Mesendoderm (in vitro differentiated cells): ENCODE results near the gene TMCO4.

Experiments used
- DNase-seq: peaks from one replicate; pipeline ENCODE4 v3.0.0; 2013
- H2AK5ac ChIP-seq: 2 replicates; pipeline ENCODE4 v1.6.1; 2013; ENCODE audit warnings: low read length, inconsistent platforms
- H2BK120ac ChIP-seq: 2 replicates; pipeline ENCODE4 v1.6.1; 2013; ENCODE audit warnings: low read depth, mild to moderate bottlenecking, low read length, moderate library complexity, mixed read lengths
- H2BK15ac ChIP-seq: replicated peaks from 2 replicates; pipeline ENCODE4 v1.6.1; 2013; ENCODE audit warnings: low read depth, mild to moderate bottlenecking, moderate library complexity
- H2BK5ac ChIP-seq: 2 replicates; pipeline ENCODE4 v1.6.1; 2013; ENCODE audit warnings: low read length, inconsistent platforms
- H3K18ac ChIP-seq: 2 replicates; pipeline ENCODE4 v1.6.1; 2013; ENCODE audit warnings: mild to moderate bottlenecking, low read length, mixed read lengths
- H3K23ac ChIP-seq: one replicate; pipeline ENCODE4 v1.6.1; 2013; ENCODE audit warnings: low read length
- H3K27ac ChIP-seq: 2 replicates; pipeline ENCODE4 v1.5.1; 2013; ENCODE audit warnings: low read depth, mild to moderate bottlenecking, inconsistent platforms, low read length, moderate library complexity
- H3K27me3 ChIP-seq: 2 replicates; pipeline ENCODE4 v1.6.1; 2013; ENCODE audit warnings: low read length, control low read depth, mild to moderate bottlenecking, inconsistent platforms; ENCODE audit not compliant: insufficient read depth, poor library complexity
- H3K36me3 ChIP-seq: 2 replicates; pipeline ENCODE4 v1.6.1; 2013; ENCODE audit warnings: low read length, inconsistent platforms; ENCODE audit not compliant: control insufficient read depth, insufficient read depth
- H3K4ac ChIP-seq: one replicate; pipeline ENCODE4 v1.6.1; 2013; ENCODE audit warnings: low read depth, mild to moderate bottlenecking, low read length, moderate library complexity
- H3K4me1 ChIP-seq: 2 replicates; pipeline ENCODE4 v1.6.1; 2013; ENCODE audit warnings: low read depth, low read length, inconsistent platforms; ENCODE audit not compliant: control insufficient read depth
- H3K4me2 ChIP-seq: 2 replicates; pipeline ENCODE4 v1.6.1; 2013; ENCODE audit warnings: low read length
- H3K4me3 ChIP-seq: 2 replicates; pipeline ENCODE4 v1.5.1; 2013; ENCODE audit warnings: mild to moderate bottlenecking, low read length
- H3K56ac ChIP-seq: one replicate; pipeline ENCODE4 v1.6.1; 2013; ENCODE audit warnings: low read length
- H3K79me1 ChIP-seq: 2 replicates; pipeline ENCODE4 v1.6.1; 2013; ENCODE audit warnings: low read length, inconsistent platforms
- H3K79me2 ChIP-seq: 2 replicates; pipeline ENCODE4 v1.6.1; 2013; ENCODE audit warnings: mild to moderate bottlenecking, low read length; ENCODE audit not compliant: control insufficient read depth, insufficient read depth
- H3K9ac ChIP-seq: 2 replicates; pipeline ENCODE4 v1.6.1; 2013; ENCODE audit warnings: low read length, inconsistent platforms
- H4K5ac ChIP-seq: one replicate; pipeline ENCODE4 v1.6.1; 2013; ENCODE audit warnings: low read length
- H4K8ac ChIP-seq: one replicate; pipeline ENCODE4 v1.6.1; 2013; ENCODE audit warnings: low read depth, mild to moderate bottlenecking, control low read depth, low read length, moderate library complexity
- WGBS: extraction: QIAGEN DNeasy Blood & Tissue Kit; methylation state at CpG from one replicate; pipeline ENCODE4 v1.1.7; 2013; ENCODE audit warnings: low lambda C conversion rate, missing lambda C conversion rate; ENCODE audit not compliant: insufficient coverage; ENCODE audit errors: extremely low coverage; 5-methylcytosine and 5-hydroxymethylcytosine counted together

Gene TMCO4

GRCh38 chr1:19825298-19825697 is 25.6 kb upstream of the TMCO4 start:
- Histone ChIP-seq H3K18ac (no peak overlapping the region), H3K79me1 (no peaks in the 10 kb centered on the region), H4K8ac (no peak overlapping the region), H3K4me1 (peaks cover 2% of the 10 kb centered on the region), H4K5ac (no peak overlapping the region), H3K4ac (no peak overlapping the region), H2BK15ac (no peak overlapping the region), H3K27me3 (no peaks in the 10 kb centered on the region), H3K27ac (no peak overlapping the region), H3K4me3 (no peak overlapping the region), H3K79me2 (no peaks in the 10 kb centered on the region), H2BK5ac (no peak overlapping the region), H3K36me3 (no peaks in the 10 kb centered on the region), H3K9ac (no peak overlapping the region), H2AK5ac (no peak overlapping the region), H2BK120ac (no peak overlapping the region), H3K23ac (no peak overlapping the region), H3K4me2 (no peak overlapping the region), H3K56ac (no peak overlapping the region)
- DNase-seq = peak; percentile 90
- WGBS = no CpG with 5 or more reads among the region's 6 CpGs

- Histone ChIP-seq H3K36me3 (no peaks in the 10 kb centered on the region), H2BK120ac (no peak overlapping the region), H3K23ac (no peak overlapping the region), H2BK15ac (no peak overlapping the region), H3K18ac (no peak overlapping the region), H4K5ac (no peak overlapping the region), H3K56ac (no peak overlapping the region), H3K9ac (no peak overlapping the region), H3K4me3 (no peak overlapping the region), H4K8ac (no peak overlapping the region), H3K4me1 (peaks cover 2% of the 10 kb centered on the region), H3K27me3 (no peaks in the 10 kb centered on the region), H3K79me1 (no peaks in the 10 kb centered on the region), H2BK5ac (no peak overlapping the region), H3K4me2 (no peak overlapping the region), H3K79me2 (no peaks in the 10 kb centered on the region), H2AK5ac (no peak overlapping the region), H3K27ac (no peak overlapping the region), H3K4ac (no peak overlapping the region)
- WGBS = no CpG with 5 or more reads among the region's 4 CpGs
- DNase-seq = peak; percentile 36
These were observed 24.8 kb upstream of the TMCO4 start for GRCh38 chr1:19824541-19824940.

- Histone ChIP-seq H2BK15ac (no peak overlapping the region), H3K4me1 (peaks cover 2% of the 10 kb centered on the region), H3K4ac (no peak overlapping the region), H3K18ac (no peak overlapping the region), H3K79me1 (no peaks in the 10 kb centered on the region), H2BK5ac (no peak overlapping the region), H4K8ac (no peak overlapping the region), H3K27ac (no peak overlapping the region), H3K4me3 (no peak overlapping the region), H2BK120ac (no peak overlapping the region), H3K27me3 (no peaks in the 10 kb centered on the region), H3K36me3 (no peaks in the 10 kb centered on the region), H2AK5ac (no peak overlapping the region), H3K79me2 (no peaks in the 10 kb centered on the region), H3K56ac (no peak overlapping the region), H3K4me2 (no peak overlapping the region), H3K9ac (no peak overlapping the region), H4K5ac (no peak overlapping the region), H3K23ac (no peak overlapping the region)
- no peak for DNase-seq
- WGBS = no CpG with 5 or more reads among the region's 5 CpGs
These were observed 24.3 kb upstream of the TMCO4 start for GRCh38 chr1:19824036-19824435.

GRCh38 chr1:19819701-19820100 is 20.0 kb upstream of the TMCO4 start:
- no peak overlapping the region for H3K4me2 ChIP-seq

GRCh38 chr1:19818324-19818723 is 18.6 kb upstream of the TMCO4 start:
- H2BK120ac ChIP-seq = no peak overlapping the region

More at GRCh38 chr1:19819701-19820100, 20.0 kb upstream of the TMCO4 start:
- no peak overlapping the region for H4K5ac ChIP-seq
- no peak overlapping the region for H3K56ac ChIP-seq
- H3K4ac ChIP-seq = no peak overlapping the region
- WGBS = no CpG with 5 or more reads among the region's 5 CpGs
- H3K79me1 ChIP-seq = no peaks in the 10 kb centered on the region
- no peak overlapping the region for H4K8ac ChIP-seq
- H3K4me3 ChIP-seq = no peak overlapping the region
- H3K9ac ChIP-seq = no peak overlapping the region
- no peak overlapping the region for H3K27ac ChIP-seq
- H3K4me1 ChIP-seq = peaks cover 5% of the 10 kb centered on the region
- no peaks in the 10 kb centered on the region for H3K79me2 ChIP-seq
- H3K36me3 ChIP-seq = no peaks in the 10 kb centered on the region
- H3K27me3 ChIP-seq = no peaks in the 10 kb centered on the region
- no peak overlapping the region for H3K23ac ChIP-seq
- H3K18ac ChIP-seq = no peak overlapping the region
- no peak overlapping the region for H2BK5ac ChIP-seq
- no peak overlapping the region for H2AK5ac ChIP-seq
- DNase-seq = no peak
- no peak overlapping the region for H2BK120ac ChIP-seq
- no peak overlapping the region for H2BK15ac ChIP-seq

GRCh38 chr1:19817160-19817559 is 17.4 kb upstream of the TMCO4 start:
- H2AK5ac ChIP-seq = no peak overlapping the region
- no peak overlapping the region for H3K18ac ChIP-seq
- no peaks in the 10 kb centered on the region for H3K79me2 ChIP-seq
- no peak overlapping the region for H2BK120ac ChIP-seq
- H3K36me3 ChIP-seq = no peaks in the 10 kb centered on the region
- no peak for DNase-seq
- no peak overlapping the region for H3K27ac ChIP-seq
- H3K9ac ChIP-seq = no peak overlapping the region
- no peak overlapping the region for H4K8ac ChIP-seq
- no peaks in the 10 kb centered on the region for H3K27me3 ChIP-seq
- no peak overlapping the region for H3K4me2 ChIP-seq
- no peak overlapping the region for H3K56ac ChIP-seq
- no CpG with 5 or more reads among the region's 5 CpGs for WGBS
- H4K5ac ChIP-seq = no peak overlapping the region
- H3K4ac ChIP-seq = no peak overlapping the region
- no peak overlapping the region for H2BK5ac ChIP-seq
- peaks cover 5% of the 10 kb centered on the region for H3K4me1 ChIP-seq
- H3K23ac ChIP-seq = no peak overlapping the region
- no peaks in the 10 kb centered on the region for H3K79me1 ChIP-seq
- no peak overlapping the region for H2BK15ac ChIP-seq
- H3K4me3 ChIP-seq = no peak overlapping the region

More at GRCh38 chr1:19818324-19818723, 18.6 kb upstream of the TMCO4 start:
- H3K23ac ChIP-seq = no peak overlapping the region
- H3K4me1 ChIP-seq = peaks cover 5% of the 10 kb centered on the region
- no peak overlapping the region for H3K4me2 ChIP-seq
- H3K18ac ChIP-seq = no peak overlapping the region
- no peaks in the 10 kb centered on the region for H3K36me3 ChIP-seq
- H3K79me1 ChIP-seq = no peaks in the 10 kb centered on the region
- no peak overlapping the region for H4K8ac ChIP-seq
- H3K56ac ChIP-seq = no peak overlapping the region
- no peak overlapping the region for H3K4me3 ChIP-seq
- H3K9ac ChIP-seq = no peak overlapping the region
- no peak overlapping the region for H4K5ac ChIP-seq
- WGBS = no CpG with 5 or more reads among the region's 3 CpGs
- no peak overlapping the region for H3K4ac ChIP-seq
- H3K27me3 ChIP-seq = no peaks in the 10 kb centered on the region
- DNase-seq = no peak
- H3K27ac ChIP-seq = no peak overlapping the region
- no peak overlapping the region for H2AK5ac ChIP-seq
- no peak overlapping the region for H2BK15ac ChIP-seq
- H2BK5ac ChIP-seq = no peak overlapping the region
- no peaks in the 10 kb centered on the region for H3K79me2 ChIP-seq
